RKO (cell line): Measurements from ENCODE around the gene CHD8.

Source experiments
- DNase-seq: peaks from one replicate; pipeline ENCODE4 v3.0.0-alpha.2; 2016; ENCODE audit warnings: low spot score

CHD8 gene

GRCh38 chr14:21369949-21370679 lies 85.8 kb downstream of the CHD8 start:
- no peak for DNase-seq

- no peak for DNase-seq
These were observed 88.3 kb downstream of the CHD8 start for GRCh38 chr14:21367582-21368144.

- DNase-seq = no peak
These were observed 99.4 kb downstream of the CHD8 start for GRCh38 chr14:21356511-21356910.

GRCh38 chr14:21352587-21352986 lies 103.3 kb downstream of the CHD8 start:
- no peak for DNase-seq

- DNase-seq = no peak
These were observed 105.4 kb downstream of the CHD8 start for GRCh38 chr14:21350539-21350938.

- no peak for DNase-seq
These were observed 108.7 kb downstream of the CHD8 start for GRCh38 chr14:21347201-21347600.

GRCh38 chr14:21346532-21347135 lies 109.3 kb downstream of the CHD8 start:
- no peak for DNase-seq

GRCh38 chr14:21343035-21343794 lies 112.7 kb downstream of the CHD8 start:
- no peak for DNase-seq
